K562 (cell line): ENCODE data around the gene PTPRF. TPM values are rescaled to one million over a fixed set of nuclear protein-coding genes. Genes with fewer than 3 reads are reported as not detected.
A peak's percentile ranks its signal among the peaks of the same experiment; 100 is the strongest.

ENCODE experiments used
- ATAC-seq: fragments of 200-7000 bp; cut with Tn5 transposase; 3 replicates; pipeline ENCODE4 v1.9.1; 2020; ENCODE audit warnings: moderate library complexity
- BruUV-seq: library from RNA; stranded (reverse); fragments of 400-500 nt; replicated peaks from 2 replicates; lab custom pipeline; 2021; lab: Mats Ljungman, UMichigan
- CTCF ChIA-PET: fragments of 300-600 bp; formaldehyde crosslinking; extraction: SDS; loops from one replicate; lab custom pipeline; 2021; ENCODE audit warnings: low intra/inter-chr PET ratio; lab: Yijun Ruan, JAX
- POLR2A ChIA-PET: fragments of 300-600, 350-650 bp; sonication (Branson Sonifier 250); formaldehyde crosslinking; extraction: SDS; loops from one replicate; lab custom pipeline; 2021; ENCODE audit warnings: antibody characterized with exemption, inconsistent platforms; lab: Yijun Ruan, JAX
- DNase-seq, 4 experiments: peaks; one replicate each; pipeline versions ENCODE4 v3.0.0 to v3.0.0-alpha.2; 2011 to 2018; ENCODE audit warnings: low spot score in 3 of 4, mixed read lengths in 3 of 4; ENCODE audit errors: extremely low read depth in 1 of 4
- FAIRE-seq: peaks from 2 replicates; lab custom pipeline; 2011; peaks lifted over from hg19 to GRCh38; lab: Jason Lieb, UNC
- H2AFZ ChIP-seq: 2 replicates; pipeline ENCODE4 v1.6.0; 2011; ENCODE audit warnings: low read depth, low read length, control low read depth, inconsistent platforms
- H3K27ac ChIP-seq: fragments of 200-600 bp; 3 replicates; pipeline ENCODE4 v1.8.0; 2011; ENCODE audit warnings: low read depth, mild to moderate bottlenecking, control low read depth, inconsistent platforms, low read length, moderate library complexity, mixed read lengths; ENCODE audit errors: extremely low read depth
- H3K27me3 ChIP-seq, 2 experiments: fragments of 300-600 bp in 1 of 2; 2 replicates in 1 of 2; 3 replicates in 1 of 2; pipeline versions ENCODE4 v1.6.0 to v1.8.0; 2011; ENCODE audit warnings: inconsistent platforms in 2 of 2, low read length in 2 of 2, mild to moderate bottlenecking in 1 of 2, mixed read lengths in 1 of 2, moderate library complexity in 1 of 2; ENCODE audit not compliant: control insufficient read depth in 2 of 2, insufficient read depth in 2 of 2
- H3K36me3 ChIP-seq: fragments of 300-600 bp; 3 replicates; pipeline ENCODE4 v1.8.0; 2011; ENCODE audit warnings: mild to moderate bottlenecking, low read length, inconsistent platforms; ENCODE audit not compliant: control insufficient read depth, insufficient read depth
- H3K4me1 ChIP-seq, 2 experiments: fragments of 200-600 bp in 1 of 2; replicated peaks in 1 of 2; 2 replicates in 1 of 2; 3 replicates in 1 of 2; pipeline versions ENCODE4 v1.5.1 to v1.8.0; 2011; ENCODE audit warnings: inconsistent platforms in 2 of 2, low read length in 2 of 2, mild to moderate bottlenecking in 1 of 2, mixed read lengths in 1 of 2, moderate library complexity in 1 of 2; ENCODE audit not compliant: control insufficient read depth in 2 of 2, insufficient read depth in 2 of 2
- H3K4me2 ChIP-seq: 2 replicates; pipeline ENCODE4 v1.6.1; 2011; ENCODE audit warnings: low read length, control low read depth, inconsistent platforms, mixed read lengths; ENCODE audit not compliant: insufficient read depth
- H3K4me3 ChIP-seq: fragments of 200-600 bp; sonication (generic), shearing (Covaris generic); 2 replicates; pipeline ENCODE4 v1.5.1; 2016; ENCODE audit warnings: control low read depth, inconsistent platforms
- H3K79me2 ChIP-seq: fragments of 200-600 bp; 3 replicates; pipeline ENCODE4 v1.8.0; 2011; ENCODE audit warnings: low read length, inconsistent platforms; ENCODE audit not compliant: control insufficient read depth, insufficient read depth
- H3K9ac ChIP-seq, 2 experiments: 2 replicates each; pipeline versions ENCODE4 v1.6.0 to v1.6.1; 2011; ENCODE audit warnings: low read depth in 2 of 2, low read length in 2 of 2, control low read depth in 1 of 2, inconsistent platforms in 1 of 2, mild to moderate bottlenecking in 1 of 2, mixed read lengths in 1 of 2; ENCODE audit not compliant: insufficient read depth in 1 of 2
- H3K9me1 ChIP-seq: one replicate; pipeline ENCODE4 v1.6.0; 2011; ENCODE audit warnings: inconsistent platforms, mild to moderate bottlenecking, low read length, moderate library complexity; ENCODE audit not compliant: control insufficient read depth, insufficient read depth
- H3K9me3 ChIP-seq: replicated peaks from 2 replicates; pipeline ENCODE4 v1.5.1; 2011; ENCODE audit warnings: low read depth, low read length, inconsistent platforms; ENCODE audit not compliant: control insufficient read depth, insufficient read depth
- H4K20me1 ChIP-seq: replicated peaks from 2 replicates; pipeline ENCODE4 v1.6.1; 2011; ENCODE audit warnings: low read length, inconsistent platforms, mixed read lengths; ENCODE audit not compliant: control insufficient read depth, insufficient read depth
- ELK3 ChIP-seq: fragments of 450-650 bp; formaldehyde crosslinking; IDR thresholded peaks from 2 replicates; pipeline ENCODE4 v1.4.0; 2020; ENCODE audit warnings: mild to moderate bottlenecking
- HMGN3 ChIP-seq: IDR thresholded peaks from 2 replicates; pipeline ENCODE4 v1.6.1; 2011; ENCODE audit warnings: borderline replicate concordance, low read depth, mild to moderate bottlenecking, mixed read lengths, low read length; ENCODE audit not compliant: insufficient read length; ENCODE audit errors: extremely low read depth
- KDM1A ChIP-seq, 2 experiments: fragments of 450-650 bp; IDR thresholded peaks; 2 replicates each; pipeline ENCODE4 v1.6.1; 2016; ENCODE audit warnings: mild to moderate bottlenecking in 2 of 2
- NR1H2 ChIP-seq: sonication (generic); formaldehyde crosslinking; IDR thresholded peaks from 2 replicates; pipeline ENCODE4 v1.4.0; 2020; ENCODE audit warnings: mild to moderate bottlenecking, missing genetic modification reagents
- SMARCA5 ChIP-seq: fragments of 450-650 bp; IDR thresholded peaks from 2 replicates; pipeline ENCODE4 v1.6.1; 2016
- SMARCE1 ChIP-seq: fragments of 450-650 bp; IDR thresholded peaks from 2 replicates; pipeline ENCODE4 v1.7.1; 2016; ENCODE audit warnings: mild to moderate bottlenecking
- WGBS: fragments of 100-300 bp; shearing (Covaris generic); methylation state at CpG from one replicate; pipeline ENCODE4 v1.1.6; 2016; ENCODE audit warnings: low coverage, mixed read lengths; ENCODE audit not compliant: insufficient coverage; ENCODE audit errors: missing lambda C conversion rate; 5-methylcytosine and 5-hydroxymethylcytosine counted together
- in situ Hi-C: fragments of 300-500 bp; cut with MboI; formaldehyde crosslinking; loops from 4 replicates; pipeline ENCODE4 v1.15.0; 2018; ENCODE audit warnings: inconsistent platforms, mixed read lengths
- intact Hi-C: fragments of 100-400 bp; cut with micrococcal nuclease; formaldehyde crosslinking; loops from 2 replicates; pipeline ENCODE4 v1.14.2; 2022
- polyA plus RNA-seq, 8 experiments: library from polyadenylated mRNA; depleted of rRNA in 4 of 8; stranded (reverse) in 5 of 8; unstranded in 3 of 8; fragments of >200 nt; fragmentation: Nextera tagmentation in 2 of 8; fragmentation: Illumina TruSeq in 1 of 8; extraction: Ambion mirVana in 2 of 8; extraction: Trizol in 1 of 8; gene quantifications; 2 replicates each; pipeline versions ENCODE4 v1.2.1 to v1.2.3, GENCODE V29; 2011 to 2014; ENCODE audit warnings: inconsistent platforms in 1 of 8, missing spikeins in 1 of 8
- total RNA-seq, 7 experiments: library from RNA; depleted of rRNA in 6 of 7; stranded (reverse); fragments of >200 nt in 6 of 7; fragmentation: Illumina TruSeq in 2 of 7; extraction: Trizol in 2 of 7; gene quantifications; 2 replicates each; pipeline versions ENCODE4 v1.2.1 to v1.2.3, GENCODE V29; 2011 to 2021; ENCODE audit warnings: low replicate concordance in 1 of 7

PTPRF gene
- total and polyA plus RNA-seq, 9 of the 15 experiments (the other 6 are each of a cell fraction or from before 2014, with no cell fraction given): 0.13 to 4.3 (median 1.1) TPM

- no peak for TF ChIP-seq SMARCE1
- TF ChIP-seq NR1H2 (CRISPR knock-in tag): no peak
- no peak for TF ChIP-seq ELK3 (CRISPR knock-in tag)
- Histone ChIP-seq H3K9me3 (no peaks in the 10 kb centered on the region), H3K9ac (no peak overlapping the region), H3K4me3 (no peak overlapping the region), H3K27me3 (peaks cover 9 to 65% of the 10 kb centered on the region in 2 experiments; a peak in 4 of 5 replicates), H2AFZ (no peak overlapping the region), H3K4me1 (peaks cover 0 to 15% of the 10 kb centered on the region in 2 experiments; a peak in 1 of 5 replicates), H3K36me3 (no peaks in the 10 kb centered on the region), H3K79me2 (no peaks in the 10 kb centered on the region), H3K9me1 (peaks cover 8% of the 10 kb centered on the region), H3K4me2 (no peak overlapping the region), H3K27ac (no peak overlapping the region), H4K20me1 (peaks cover 37% of the 10 kb centered on the region; the same call in 1 of the 2 replicates)
- in situ Hi-C loops: no loop called here
- POLR2A ChIA-PET: no interaction called here
- intact Hi-C loops: no loop called here
- DNase-seq: no peak
- no peak for ATAC-seq
- no peak for FAIRE-seq
- BruUV-seq: no TSS peak
- 30% methylated on average over 6 of the region's 6 CpGs for WGBS
- CTCF ChIA-PET: no interaction called here
Observed at GRCh38 chr1:43559714-43560113, 29.0 kb downstream of the PTPRF start.

GRCh38 chr1:43560286-43560685 lies 29.6 kb downstream of the PTPRF start:
- ChIA-PET CTCF (no interaction called here), POLR2A (interaction anchor here (1.0 to 1.6 kb wide), 3 partner anchors 9 to 13 kb away, joined by 3 to 7 read pairs (median 6); no protein-coding TSS in a partner anchor)
- DNase-seq (no peak), ATAC-seq (no peak), FAIRE-seq (no peak)
- no peaks in the 10 kb centered on the region for H3K9me3 ChIP-seq
- peaks cover 1 to 16% of the 10 kb centered on the region in 2 experiments; a peak in 1 of 5 replicates for H3K4me1 ChIP-seq
- no TSS peak for BruUV-seq
- no peak overlapping the region; the same call in 2 of the 3 replicates for H3K27ac ChIP-seq
- H3K79me2 ChIP-seq: no peaks in the 10 kb centered on the region
- in situ Hi-C loops (no loop called here), intact Hi-C loops (no loop called here)
- peaks cover 42% of the 10 kb centered on the region for H4K20me1 ChIP-seq
- no peak overlapping the region for H2AFZ ChIP-seq
- peaks cover 14 to 71% of the 10 kb centered on the region in 2 experiments; a peak in 4 of 5 replicates for H3K27me3 ChIP-seq
- no peak for TF ChIP-seq HMGN3
- TF ChIP-seq KDM1A (IDR thresholded peaks at IDR 0.05): 0 out of 4 replicates have a peak, but pooled peaks of 1 of the 2 experiments have one; percentile 1
- no peak for TF ChIP-seq SMARCA5
- no peak overlapping the region for H3K4me3 ChIP-seq
- H3K4me2 ChIP-seq: no peak overlapping the region
- no peak overlapping the region for H3K9ac ChIP-seq
- no peaks in the 10 kb centered on the region for H3K36me3 ChIP-seq
- 4% methylated on average over 6 of the region's 6 CpGs for WGBS
- peaks cover 8% of the 10 kb centered on the region for H3K9me1 ChIP-seq
